OCI-LY1 (cell line): ENCODE results near the gene MICB.

Experiments used
- CTCF ChIP-seq: fragments of 200-600 bp; sonication (generic), shearing (Covaris generic); IDR thresholded peaks from 2 replicates; pipeline ENCODE4 v1.5.1; 2017; ENCODE audit warnings: mild to moderate bottlenecking, antibody characterized with exemption, low read length, moderate library complexity, mixed read lengths
- EZH2 ChIP-seq: fragments of 200-600 bp; sonication (generic), shearing (Covaris generic); IDR thresholded peaks from 2 replicates; pipeline ENCODE4 v1.8.0; 2017; ENCODE audit warnings: borderline replicate concordance, mixed run types, mild to moderate bottlenecking, antibody characterized with exemption, low read length, moderate library complexity, mixed read lengths

GRCh38 chr6:31528821-31529328 is 30.9 kb downstream of the MICB start, which contains the start of gene MCCD1:
- TF ChIP-seq CTCF, result no peak
- TF ChIP-seq EZH2, result no peak
